ENCODE data around the gene PPP1CA. TPM values are rescaled to one million over a fixed set of nuclear protein-coding genes. Genes with fewer than 3 reads are reported as not detected.

The PPP1CA gene
- total RNA-seq, 2 donors from 2014 or later: 211 to 244 TPM

- Mint-ChIP-seq H3K27ac (no peak overlapping the region), H3K36me3 (ENCODE audit: insufficient read depth in 2 of 2) (peaks cover 6 to 12% of the 10 kb centered on the region in 2 donors), H3K27me3 (ENCODE audit: low read depth) (no peaks in the 10 kb centered on the region), H3K4me1 (ENCODE audit: low read depth) (peaks cover 55% of the 10 kb centered on the region), H3K4me3 (peak overlapping the region; percentile 47 to 85), H3K9me3 (no peaks in the 10 kb centered on the region)
- ATAC-seq (replicated peaks in 1 of 2): no peak
- no peak for DNase-seq
Observed at GRCh38 chr11:67398661-67399563, 2.7 kb downstream of the PPP1CA start.

- peaks cover 6 to 16% of the 10 kb centered on the region in 2 donors for H3K36me3 Mint-ChIP-seq (ENCODE audit: insufficient read depth in 2 of 2)
- H3K4me3 Mint-ChIP-seq: peak overlapping the region; percentile 12 to 54
- DNase-seq (no peak), ATAC-seq (replicated peaks in 1 of 2) (no peak)
- H3K27me3 Mint-ChIP-seq (ENCODE audit: low read depth): no peaks in the 10 kb centered on the region
- peaks cover 53% of the 10 kb centered on the region for H3K4me1 Mint-ChIP-seq (ENCODE audit: low read depth)
- peak overlapping the region; percentile 90 for H3K27ac Mint-ChIP-seq
- no peaks in the 10 kb centered on the region for H3K9me3 Mint-ChIP-seq
Observed at GRCh38 chr11:67397986-67398660, 3.5 kb downstream of the PPP1CA start.

GRCh38 chr11:67397536-67397935 is 4.1 kb downstream of the PPP1CA start:
- H3K27ac Mint-ChIP-seq: peak overlapping the region; percentile 90
- ATAC-seq (replicated peaks in 1 of 2): no peak

GRCh38 chr11:67396587-67397389 is 4.9 kb downstream of the PPP1CA start:
- Mint-ChIP-seq H3K4me1 (ENCODE audit: low read depth) (peaks cover 57% of the 10 kb centered on the region), H3K27me3 (ENCODE audit: low read depth) (no peaks in the 10 kb centered on the region), H3K4me3 (peak overlapping the region; percentile 2 to 57), H3K9me3 (no peaks in the 10 kb centered on the region), H3K36me3 (ENCODE audit: insufficient read depth in 2 of 2) (peaks cover 6 to 16% of the 10 kb centered on the region in 2 donors), H3K27ac (peak overlapping the region; percentile 95)
- ATAC-seq (replicated peaks in 1 of 2) (no peak), DNase-seq (no peak)

More at GRCh38 chr11:67397536-67397935, 4.1 kb downstream of the PPP1CA start:
- Mint-ChIP-seq H3K36me3 (ENCODE audit: insufficient read depth in 2 of 2) (peaks cover 6 to 16% of the 10 kb centered on the region in 2 donors), H3K27me3 (ENCODE audit: low read depth) (no peaks in the 10 kb centered on the region), H3K4me1 (ENCODE audit: low read depth) (peaks cover 53% of the 10 kb centered on the region), H3K4me3 (peak overlapping the region in 1 of 2 donors; percentile 54), H3K9me3 (no peaks in the 10 kb centered on the region)
- DNase-seq: no peak

- H3K27ac Mint-ChIP-seq: peak overlapping the region; percentile 22
- H3K4me1 Mint-ChIP-seq (ENCODE audit: low read depth): peaks cover 60% of the 10 kb centered on the region
- H3K9me3 Mint-ChIP-seq: no peaks in the 10 kb centered on the region
- ATAC-seq (replicated peaks in 1 of 2) (no peak), DNase-seq (no peak)
- H3K4me3 Mint-ChIP-seq: no peak overlapping the region
- H3K36me3 Mint-ChIP-seq (ENCODE audit: insufficient read depth in 2 of 2): peaks cover 6 to 16% of the 10 kb centered on the region in 2 donors
- no peaks in the 10 kb centered on the region for H3K27me3 Mint-ChIP-seq (ENCODE audit: low read depth)
Observed at GRCh38 chr11:67396259-67396581, 5.4 kb downstream of the PPP1CA start.

GRCh38 chr11:67395555-67396258 is 6.0 kb downstream of the PPP1CA start:
- H3K36me3 Mint-ChIP-seq (ENCODE audit: insufficient read depth in 2 of 2): peaks cover 6 to 16% of the 10 kb centered on the region in 2 donors
- peak overlapping the region; percentile 22 for H3K27ac Mint-ChIP-seq
- peaks cover 64% of the 10 kb centered on the region for H3K4me1 Mint-ChIP-seq (ENCODE audit: low read depth)
- no peaks in the 10 kb centered on the region for H3K9me3 Mint-ChIP-seq
- DNase-seq: no peak
- H3K27me3 Mint-ChIP-seq (ENCODE audit: low read depth): no peaks in the 10 kb centered on the region
- no peak for ATAC-seq (replicated peaks in 1 of 2)
- no peak overlapping the region for H3K4me3 Mint-ChIP-seq

- no peak for ATAC-seq (replicated peaks in 1 of 2)
- Mint-ChIP-seq H3K9me3 (no peaks in the 10 kb centered on the region), H3K27ac (no peak overlapping the region), H3K27me3 (ENCODE audit: low read depth) (no peaks in the 10 kb centered on the region), H3K36me3 (ENCODE audit: insufficient read depth in 2 of 2) (peaks cover 3 to 16% of the 10 kb centered on the region in 2 donors), H3K4me1 (ENCODE audit: low read depth) (peaks cover 61% of the 10 kb centered on the region), H3K4me3 (peak overlapping the region; percentile 70 to 95)
- no peak for DNase-seq
Observed at GRCh38 chr11:67393990-67394389, 7.7 kb downstream of the PPP1CA start.

- ATAC-seq (replicated peaks in 1 of 2) (no peak), DNase-seq (no peak)
- Mint-ChIP-seq H3K27ac (no peak overlapping the region), H3K36me3 (ENCODE audit: insufficient read depth in 2 of 2) (peaks cover 3 to 16% of the 10 kb centered on the region in 2 donors), H3K9me3 (no peaks in the 10 kb centered on the region), H3K4me1 (ENCODE audit: low read depth) (peaks cover 63% of the 10 kb centered on the region), H3K27me3 (ENCODE audit: low read depth) (no peaks in the 10 kb centered on the region), H3K4me3 (peak overlapping the region; percentile 70 to 95)
Observed at GRCh38 chr11:67393437-67393836, 8.2 kb downstream of the PPP1CA start.

- no peaks in the 10 kb centered on the region for H3K9me3 Mint-ChIP-seq
- peak overlapping the region; percentile 34 for H3K27ac Mint-ChIP-seq
- peaks cover 51% of the 10 kb centered on the region for H3K4me1 Mint-ChIP-seq (ENCODE audit: low read depth)
- ATAC-seq (replicated peaks in 1 of 2) (peak in 1 of 2 donors; percentile 1), DNase-seq (no peak)
- H3K4me3 Mint-ChIP-seq: peak overlapping the region; percentile 94 to 95
- no peaks in the 10 kb centered on the region for H3K27me3 Mint-ChIP-seq (ENCODE audit: low read depth)
- peaks cover 3 to 7% of the 10 kb centered on the region in 2 donors for H3K36me3 Mint-ChIP-seq (ENCODE audit: insufficient read depth in 2 of 2)
Observed at GRCh38 chr11:67392183-67392715, 9.4 kb downstream of the PPP1CA start.

GRCh38 chr11:67391304-67392182 is 10.1 kb downstream of the PPP1CA start, which contains the start of gene RAD9A:
Gene RAD9A, plus strand, starts transcription at chr11:67391986. Its CDS starts 59 bp downstream, at chr11:67392045.
- Mint-ChIP-seq H3K9me3 (no peaks in the 10 kb centered on the region), H3K4me1 (ENCODE audit: low read depth) (peaks cover 44% of the 10 kb centered on the region), H3K4me3 (peak within 1 kb of the TSS; percentile 94 to 95), H3K27ac (peak within 1 kb of the TSS; percentile 79), H3K36me3 (ENCODE audit: insufficient read depth in 2 of 2) (peaks cover 3 to 7% of the 10 kb centered on the region in 2 donors), H3K27me3 (ENCODE audit: low read depth) (no peaks in the 10 kb centered on the region)
- DNase-seq: peak; percentile 93 to 96
- ATAC-seq (replicated peaks in 1 of 2): peak; percentile 89

- Mint-ChIP-seq H3K36me3 (ENCODE audit: insufficient read depth in 2 of 2) (peaks cover 3 to 7% of the 10 kb centered on the region in 2 donors), H3K9me3 (no peaks in the 10 kb centered on the region), H3K27me3 (ENCODE audit: low read depth) (no peaks in the 10 kb centered on the region), H3K4me1 (ENCODE audit: low read depth) (peaks cover 38% of the 10 kb centered on the region), H3K27ac (no peak overlapping the region), H3K4me3 (peak overlapping the region; percentile 94 to 95)
- DNase-seq (no peak), ATAC-seq (replicated peaks in 1 of 2) (no peak)
Observed at GRCh38 chr11:67390947-67391303, 10.7 kb downstream of the PPP1CA start.

Data from activated T-cell treated with anti-CD3 and anti-CD28 coated beads, Interleukin-2, amount 50 U/mL, for 72 hours (primary cell).